Adrenal gland (tissue), 5 donors: Measurements from ENCODE around the gene ATP6V0D1.

Source experiments
- POLR2A ChIP-seq, 2 donors: fragments of 450-650 bp; IDR thresholded peaks; one replicate each; pipeline ENCODE4 v1.6.1; 2017; ENCODE audit warnings: antibody characterized with exemption in 2 of 2, mild to moderate bottlenecking in 2 of 2, moderate library complexity in 1 of 2
- TF ChIP-seq, protein P1 (sequence below), 6 experiments: fragments of 450-650 bp in 4 of 6; fragments of 200-600 bp in 2 of 6; sonication (generic) in 1 of 6; IDR thresholded peaks; 1 replicate in 5 of 6; 2 replicates in 1 of 6; pipeline versions ENCODE4 v1.5.1 to v1.8.0; 2016 to 2021; ENCODE audit warnings: antibody characterized with exemption in 6 of 6, mild to moderate bottlenecking in 2 of 6, moderate library complexity in 1 of 6
- donor health status: DM: no; HTN: no; CAD: no.

DNA sequence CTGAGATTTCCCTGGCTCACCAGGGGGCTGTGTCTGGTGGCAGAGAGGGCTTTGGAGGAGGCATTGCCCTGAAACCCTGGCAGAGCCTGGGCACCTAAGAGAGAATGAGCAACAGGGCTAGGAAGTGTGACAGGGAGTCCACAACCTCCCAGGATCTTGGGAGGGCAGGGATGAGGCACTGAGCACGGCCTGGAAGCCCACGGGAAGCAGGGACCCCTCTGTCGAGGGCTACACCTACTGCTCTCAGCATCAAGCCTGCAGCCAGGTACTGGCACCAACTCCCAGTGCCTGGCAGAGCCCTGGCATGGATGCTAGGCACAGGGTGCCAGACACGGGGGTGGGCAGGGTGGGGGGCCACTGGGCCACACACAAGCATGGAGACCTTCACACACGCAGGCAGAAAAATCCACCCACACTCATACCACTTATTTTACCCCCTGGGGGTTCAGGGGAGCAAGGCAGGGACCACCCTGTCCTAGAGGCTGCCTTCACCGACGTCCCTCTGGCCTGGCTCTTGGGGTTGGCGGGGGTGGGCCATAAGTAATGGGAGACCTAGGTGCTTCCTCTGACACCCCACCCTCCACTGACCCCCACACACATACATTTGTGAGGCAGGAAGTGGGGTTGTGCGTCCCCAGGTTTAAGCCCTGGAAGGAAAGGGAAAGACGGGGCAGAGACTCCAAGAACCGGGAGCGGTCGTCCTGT lies 51.0 kb downstream of the ATP6V0D1 start:
- TF ChIP-seq, protein P1, sequence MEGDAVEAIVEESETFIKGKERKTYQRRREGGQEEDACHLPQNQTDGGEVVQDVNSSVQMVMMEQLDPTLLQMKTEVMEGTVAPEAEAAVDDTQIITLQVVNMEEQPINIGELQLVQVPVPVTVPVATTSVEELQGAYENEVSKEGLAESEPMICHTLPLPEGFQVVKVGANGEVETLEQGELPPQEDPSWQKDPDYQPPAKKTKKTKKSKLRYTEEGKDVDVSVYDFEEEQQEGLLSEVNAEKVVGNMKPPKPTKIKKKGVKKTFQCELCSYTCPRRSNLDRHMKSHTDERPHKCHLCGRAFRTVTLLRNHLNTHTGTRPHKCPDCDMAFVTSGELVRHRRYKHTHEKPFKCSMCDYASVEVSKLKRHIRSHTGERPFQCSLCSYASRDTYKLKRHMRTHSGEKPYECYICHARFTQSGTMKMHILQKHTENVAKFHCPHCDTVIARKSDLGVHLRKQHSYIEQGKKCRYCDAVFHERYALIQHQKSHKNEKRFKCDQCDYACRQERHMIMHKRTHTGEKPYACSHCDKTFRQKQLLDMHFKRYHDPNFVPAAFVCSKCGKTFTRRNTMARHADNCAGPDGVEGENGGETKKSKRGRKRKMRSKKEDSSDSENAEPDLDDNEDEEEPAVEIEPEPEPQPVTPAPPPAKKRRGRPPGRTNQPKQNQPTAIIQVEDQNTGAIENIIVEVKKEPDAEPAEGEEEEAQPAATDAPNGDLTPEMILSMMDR (IDR thresholded peaks at IDR 0.05), result no peak
- TF ChIP-seq POLR2A (IDR thresholded peaks at IDR 0.05), result no peak
